H9 (cell line): ENCODE data around the gene SOS1. TPM values are rescaled to one million over a fixed set of nuclear protein-coding genes. Genes with fewer than 3 reads are reported as not detected.

ENCODE experiments used
- DNase-seq: peaks from one replicate; pipeline ENCODE4 v3.0.0-alpha.2; 2017
- H2AFZ ChIP-seq: one replicate; pipeline ENCODE4 v1.6.1; 2013; ENCODE audit warnings: mild to moderate bottlenecking, low read length, control low read depth, moderate library complexity
- H2AK5ac ChIP-seq: 2 replicates; pipeline ENCODE4 v1.6.1; 2013; ENCODE audit warnings: low read length, control low read depth, mixed read lengths; ENCODE audit not compliant: insufficient read length
- H2BK120ac ChIP-seq: one replicate; pipeline ENCODE4 v1.6.1; 2013; ENCODE audit warnings: low read depth, mild to moderate bottlenecking, low read length, control low read depth, inconsistent platforms; ENCODE audit not compliant: poor library complexity, severe bottlenecking
- H2BK12ac ChIP-seq: 2 replicates; pipeline ENCODE4 v1.6.1; 2013; ENCODE audit warnings: low read length, control low read depth, mixed read lengths, low read depth; ENCODE audit not compliant: insufficient read length
- H2BK15ac ChIP-seq: 2 replicates; pipeline ENCODE4 v1.6.1; 2013; ENCODE audit warnings: low read depth, low read length, control low read depth
- H2BK20ac ChIP-seq: one replicate; pipeline ENCODE4 v1.6.1; 2013; ENCODE audit warnings: low read depth, mild to moderate bottlenecking, low read length, control low read depth, inconsistent platforms; ENCODE audit not compliant: poor library complexity, severe bottlenecking
- H2BK5ac ChIP-seq: 2 replicates; pipeline ENCODE4 v1.6.1; 2013; ENCODE audit warnings: low read length, control low read depth, mixed read lengths; ENCODE audit not compliant: insufficient read length
- H3K14ac ChIP-seq: 2 replicates; pipeline ENCODE4 v1.6.1; 2013; ENCODE audit warnings: low read length, control low read depth; ENCODE audit not compliant: insufficient read depth
- H3K18ac ChIP-seq: 2 replicates; pipeline ENCODE4 v1.6.1; 2013; ENCODE audit warnings: low read depth, mild to moderate bottlenecking, mixed read lengths, low read length, control low read depth; ENCODE audit not compliant: insufficient read length
- H3K23ac ChIP-seq: 2 replicates; pipeline ENCODE4 v1.6.1; 2013; ENCODE audit warnings: low read length, control low read depth, mixed read lengths, low read depth; ENCODE audit not compliant: insufficient read length
- H3K23me2 ChIP-seq: 2 replicates; pipeline ENCODE4 v1.6.1; 2013; ENCODE audit warnings: low read depth, mild to moderate bottlenecking, mixed read lengths, low read length, control low read depth; ENCODE audit not compliant: insufficient read length, poor library complexity, severe bottlenecking
- H3K27ac ChIP-seq: 2 replicates; pipeline ENCODE4 v1.5.1; 2013; ENCODE audit warnings: low read length, control low read depth, mixed read lengths, low read depth; ENCODE audit not compliant: insufficient read length
- H3K27me3 ChIP-seq: 2 replicates; pipeline ENCODE4 v1.6.1; 2013; ENCODE audit warnings: low read length, control low read depth, inconsistent platforms; ENCODE audit not compliant: insufficient read depth
- H3K4ac ChIP-seq: 2 replicates; pipeline ENCODE4 v1.6.1; 2013; ENCODE audit warnings: low read depth, mild to moderate bottlenecking, control low read depth, inconsistent platforms, low read length, moderate library complexity
- H3K4me1 ChIP-seq: 2 replicates; pipeline ENCODE4 v1.6.1; 2013; ENCODE audit warnings: low read length, control low read depth, inconsistent platforms; ENCODE audit not compliant: insufficient read depth
- H3K4me2 ChIP-seq: 2 replicates; pipeline ENCODE4 v1.6.1; 2013; ENCODE audit warnings: low read length, control low read depth, mixed read lengths; ENCODE audit not compliant: insufficient read length, insufficient read depth
- H3K56ac ChIP-seq: 2 replicates; pipeline ENCODE4 v1.6.1; 2013; ENCODE audit warnings: low read depth, mild to moderate bottlenecking, mixed read lengths, low read length, control low read depth; ENCODE audit not compliant: insufficient read length
- H3K79me1 ChIP-seq: 2 replicates; pipeline ENCODE4 v1.6.1; 2013; ENCODE audit warnings: low read depth, mild to moderate bottlenecking, moderate library complexity, low read length, control low read depth, inconsistent platforms; ENCODE audit not compliant: insufficient read depth, poor library complexity, severe bottlenecking
- H3K79me2 ChIP-seq: 2 replicates; pipeline ENCODE4 v1.6.1; 2013; ENCODE audit warnings: low read length, control low read depth, inconsistent platforms; ENCODE audit not compliant: insufficient read depth
- H3K9ac ChIP-seq: 2 replicates; pipeline ENCODE4 v1.6.1; 2013; ENCODE audit warnings: low read length, control low read depth, mixed read lengths; ENCODE audit not compliant: insufficient read length; ENCODE audit errors: extremely low read depth
- H3K9me3 ChIP-seq: one replicate; pipeline ENCODE4 v1.6.1; 2013; ENCODE audit warnings: low read depth, low read length, inconsistent platforms; ENCODE audit not compliant: control insufficient read depth
- H3T11ph ChIP-seq: one replicate; pipeline ENCODE4 v1.6.1; 2013; ENCODE audit warnings: mild to moderate bottlenecking, low read length, control low read depth, inconsistent platforms
- H4K20me1 ChIP-seq: one replicate; pipeline ENCODE4 v1.6.1; 2013; ENCODE audit not compliant: control insufficient read depth, insufficient read length, insufficient read depth
- H4K5ac ChIP-seq: 2 replicates; pipeline ENCODE4 v1.6.1; 2013; ENCODE audit warnings: low read depth, mild to moderate bottlenecking, mixed read lengths, low read length, control low read depth; ENCODE audit not compliant: insufficient read length
- H4K8ac ChIP-seq: replicated peaks from 2 replicates; pipeline ENCODE4 v1.6.1; 2013; ENCODE audit warnings: low read length, control low read depth, mixed read lengths, low read depth; ENCODE audit not compliant: insufficient read length
- H4K91ac ChIP-seq: 2 replicates; pipeline ENCODE4 v1.6.1; 2013; ENCODE audit warnings: low read depth, mild to moderate bottlenecking, moderate library complexity, mixed read lengths, low read length, control low read depth; ENCODE audit not compliant: insufficient read length
- H3K27ac Mint-ChIP-seq, 3 experiments: 2 replicates in 2 of 3; 3 replicates in 1 of 3; pipeline ENCODE4 v1.8.0; 2020 to 2021; ENCODE audit warnings: mixed read lengths in 3 of 3, mild to moderate bottlenecking in 1 of 3, moderate library complexity in 1 of 3
- H3K27me3 Mint-ChIP-seq: 2 replicates; pipeline ENCODE4 v1.8.0; 2021; ENCODE audit warnings: low read depth, mild to moderate bottlenecking, moderate library complexity, mixed read lengths
- H3K36me3 Mint-ChIP-seq, 3 experiments: 2 replicates in 2 of 3; 3 replicates in 1 of 3; pipeline ENCODE4 v1.8.0; 2020 to 2021; ENCODE audit warnings: low read depth in 3 of 3, mixed read lengths in 3 of 3; ENCODE audit not compliant: insufficient read depth in 1 of 3
- H3K4me1 Mint-ChIP-seq, 2 experiments: 2 replicates each; pipeline ENCODE4 v1.8.0; 2020; ENCODE audit warnings: mixed read lengths in 2 of 2
- H3K4me3 Mint-ChIP-seq, 2 experiments: 2 replicates in 1 of 2; 3 replicates in 1 of 2; pipeline ENCODE4 v1.8.0; 2020 to 2021; ENCODE audit warnings: mild to moderate bottlenecking in 2 of 2, mixed read lengths in 2 of 2, moderate library complexity in 1 of 2
- H3K9me3 Mint-ChIP-seq, 2 experiments: 2 replicates in 1 of 2; 3 replicates in 1 of 2; pipeline ENCODE4 v1.8.0; 2020; ENCODE audit warnings: mild to moderate bottlenecking in 2 of 2, mixed read lengths in 2 of 2, moderate library complexity in 1 of 2
- CTCF ChIP-seq: fragments of 200-600 bp; sonication (generic); conservative IDR thresholded peaks from 3 replicates; pipeline ENCODE4 v1.8.0; 2021; ENCODE audit warnings: antibody characterized with exemption, mild to moderate bottlenecking
- total RNA-seq: library from RNA; stranded (reverse); gene quantifications from 2 replicates; pipeline ENCODE4 v1.2.1, GENCODE V29; 2021

SOS1 gene
- total RNA-seq, 1 experiment from 2014 or later: 35.8 TPM

DNA sequence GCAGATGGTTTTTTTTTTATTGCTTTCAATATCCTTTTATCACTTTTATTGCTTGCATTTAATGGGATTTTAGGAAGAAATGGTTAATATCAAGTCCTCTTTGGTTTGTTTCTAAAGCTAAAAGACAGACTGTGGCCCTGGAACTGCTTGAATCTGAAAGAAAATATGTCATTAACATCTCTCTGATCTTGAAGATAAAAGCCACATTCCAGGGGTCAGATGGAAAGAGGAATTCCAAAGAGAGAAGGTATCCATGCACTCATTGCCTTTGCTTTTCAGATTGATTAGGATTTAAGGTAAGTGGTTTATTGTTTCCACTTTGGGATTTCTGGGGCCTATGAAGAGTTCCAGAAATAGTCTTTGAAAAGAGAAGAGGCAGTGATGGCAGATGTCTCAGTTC is 177.1 kb downstream of the SOS1 start:
- TF ChIP-seq CTCF: no peak
- Histone ChIP-seq H2BK20ac (no peak overlapping the region), H3T11ph (no peak overlapping the region), H2BK15ac (no peak overlapping the region), H4K20me1 (no peaks in the 10 kb centered on the region), H4K5ac (no peak overlapping the region), H3K23ac (no peak overlapping the region), H3K4ac (no peak overlapping the region), H3K14ac (no peak overlapping the region), H2AK5ac (no peak overlapping the region), H3K56ac (no peak overlapping the region), H3K9me3 (no peaks in the 10 kb centered on the region), H3K27me3 (no peaks in the 10 kb centered on the region), H2BK5ac (no peak overlapping the region), H4K8ac (no peak overlapping the region), H2AFZ (no peak overlapping the region), H3K23me2 (no peaks in the 10 kb centered on the region), H2BK12ac (no peak overlapping the region), H3K18ac (no peak overlapping the region), H3K9ac (no peak overlapping the region), H3K4me1 (peaks cover 5% of the 10 kb centered on the region), H3K79me2 (no peaks in the 10 kb centered on the region), H3K79me1 (no peaks in the 10 kb centered on the region), H4K91ac (no peak overlapping the region), H3K4me2 (no peak overlapping the region), H3K27ac (no peak overlapping the region), H2BK120ac (no peak overlapping the region)
- DNase-seq: no peak
- Mint-ChIP-seq H3K9me3 (no peaks in the 10 kb centered on the region), H3K36me3 (no peaks in the 10 kb centered on the region), H3K4me3 (no peak overlapping the region), H3K27me3 (no peaks in the 10 kb centered on the region), H3K27ac (0 out of 7 replicates have a peak overlapping the region, but pooled peaks of 1 of the 3 experiments have one; percentile 41), H3K4me1 (peaks cover 25 to 29% of the 10 kb centered on the region in 2 experiments)
